Epidermal melanocyte (primary cell): ENCODE measurements around the gene PRKG1.
"Not testable (repeated sequence)": the region's sequence is repeated elsewhere in the genome, so short reads cannot be mapped to it uniquely, and the experiment has no call there.

ENCODE experiments used
- DNase-seq: peaks from one replicate; pipeline ENCODE4 v3.0.0; 2011; ENCODE audit warnings: low spot score; ENCODE audit not compliant: insufficient read length

Gene PRKG1

GRCh38 chr10:52194191-52194590 lies 1119.9 kb downstream of the PRKG1 start:
- no peak for DNase-seq

GRCh38 chr10:52194716-52195115 lies 1120.4 kb downstream of the PRKG1 start:
- no peak for DNase-seq

GRCh38 chr10:52197098-52197497 lies 1122.8 kb downstream of the PRKG1 start:
- DNase-seq = no peak

DNA sequence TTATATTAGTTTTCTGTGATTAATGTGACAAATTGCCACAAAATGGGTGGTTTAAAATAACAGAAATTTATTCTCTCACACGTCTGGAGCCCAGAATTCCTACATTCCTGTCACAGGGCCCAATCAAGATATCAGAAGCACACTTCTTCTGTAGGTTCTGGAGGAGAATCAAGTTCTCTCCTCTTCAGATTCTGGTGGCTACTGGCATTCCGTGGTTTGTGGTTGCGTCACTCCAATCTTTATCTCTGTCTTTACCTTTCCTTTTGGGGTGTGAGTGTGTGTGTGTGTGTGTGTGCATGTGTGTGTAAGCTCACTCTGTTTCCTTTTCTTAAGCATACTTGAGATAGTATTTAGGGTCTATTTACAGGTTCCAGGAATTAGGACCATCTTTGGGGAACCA lies 1124.3 kb downstream of the PRKG1 start:
- DNase-seq = no peak

DNA sequence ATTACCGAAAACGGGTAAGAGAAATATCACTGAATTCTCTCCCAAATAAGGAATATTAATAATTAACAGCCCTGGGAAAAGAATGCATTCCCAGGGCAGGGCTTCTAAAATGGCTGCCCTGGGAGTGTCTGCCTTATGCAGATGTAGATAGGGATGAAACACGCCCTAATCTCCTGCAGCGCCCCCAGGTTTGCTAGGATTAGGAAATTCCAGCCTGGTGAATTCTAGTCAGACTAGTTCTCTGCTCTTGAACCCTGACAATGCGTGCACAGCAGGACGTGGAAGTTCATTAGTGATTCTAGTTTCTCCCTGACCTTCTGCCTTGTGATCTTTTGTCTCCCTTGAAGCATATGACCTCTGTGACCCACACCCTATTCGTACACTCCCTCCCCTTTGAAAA lies 1130.6 kb downstream of the PRKG1 start:
- DNase-seq = not testable (repeated sequence)

DNA sequence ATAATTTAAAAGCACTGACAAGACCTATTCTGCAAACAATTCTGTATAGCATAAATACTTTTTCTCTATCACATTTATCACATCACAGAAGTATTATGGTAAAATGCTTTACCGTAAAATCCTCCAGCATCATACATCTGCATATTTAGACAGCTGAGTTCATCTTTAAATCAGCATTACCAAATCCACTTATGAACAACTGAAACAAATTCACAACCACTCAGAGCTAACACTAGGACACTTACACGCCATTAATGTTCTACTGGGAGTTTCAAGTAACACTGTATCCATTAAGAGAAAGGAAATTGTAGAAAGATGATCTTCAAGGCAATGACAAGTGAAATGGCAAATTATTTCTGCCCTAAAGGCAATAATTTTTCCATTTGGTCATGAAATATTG lies 1134.1 kb downstream of the PRKG1 start:
- no peak for DNase-seq

DNA sequence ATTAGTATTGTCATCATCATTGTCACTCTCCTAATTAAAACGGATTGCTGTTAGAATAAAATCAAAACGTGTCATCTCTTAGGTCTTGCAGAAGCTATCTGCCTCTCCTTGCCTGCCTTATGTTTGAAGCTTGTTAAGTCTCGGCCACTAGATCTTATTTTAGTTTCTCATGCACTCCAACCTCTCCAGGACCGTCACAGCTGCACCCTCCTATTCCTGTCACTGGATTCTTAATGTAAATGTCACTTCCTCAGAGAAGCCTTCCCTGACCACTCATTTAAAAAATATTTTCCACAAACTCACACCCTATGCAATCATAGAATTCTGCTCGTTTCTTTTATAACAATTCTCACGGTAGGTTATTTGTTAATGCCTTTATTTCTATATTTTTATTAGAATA lies 1135.9 kb downstream of the PRKG1 start:
- DNase-seq = no peak

GRCh38 chr10:52212062-52212461 lies 1137.8 kb downstream of the PRKG1 start:
- no peak for DNase-seq

- no peak for DNase-seq
These were observed 1138.5 kb downstream of the PRKG1 start for GRCh38 chr10:52212802-52213201.

GRCh38 chr10:52213321-52213752 lies 1139.0 kb downstream of the PRKG1 start:
- DNase-seq = no peak

DNA sequence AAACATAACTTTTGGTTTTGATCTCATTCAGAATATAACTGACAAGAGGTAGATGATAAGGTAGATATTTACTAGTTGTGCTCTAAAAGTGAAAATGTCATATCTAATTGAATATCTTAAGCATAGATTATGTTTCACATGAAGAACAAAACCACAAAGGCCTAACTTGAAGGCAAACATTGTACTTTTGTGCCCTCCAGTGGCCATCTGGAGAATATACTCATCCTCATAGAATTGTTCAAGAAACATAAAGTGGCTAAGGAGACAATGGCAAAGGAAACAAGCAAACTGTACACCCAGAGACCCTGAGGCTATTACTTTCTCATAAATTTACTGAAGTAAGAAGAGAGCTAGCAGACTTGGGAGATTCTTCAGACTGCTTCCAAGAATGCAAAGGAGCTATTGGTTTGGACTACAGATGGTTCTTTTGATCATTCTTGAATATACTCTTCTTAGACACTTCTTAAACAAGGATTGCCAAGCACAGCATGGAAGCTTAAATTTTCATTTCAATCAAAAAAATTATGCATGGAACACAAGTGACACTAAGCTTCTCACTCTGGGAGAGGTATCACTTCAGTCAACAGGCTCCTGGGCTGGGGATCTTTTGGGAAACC lies 1141.6 kb downstream of the PRKG1 start:
- peak; percentile 49 for DNase-seq

DNA sequence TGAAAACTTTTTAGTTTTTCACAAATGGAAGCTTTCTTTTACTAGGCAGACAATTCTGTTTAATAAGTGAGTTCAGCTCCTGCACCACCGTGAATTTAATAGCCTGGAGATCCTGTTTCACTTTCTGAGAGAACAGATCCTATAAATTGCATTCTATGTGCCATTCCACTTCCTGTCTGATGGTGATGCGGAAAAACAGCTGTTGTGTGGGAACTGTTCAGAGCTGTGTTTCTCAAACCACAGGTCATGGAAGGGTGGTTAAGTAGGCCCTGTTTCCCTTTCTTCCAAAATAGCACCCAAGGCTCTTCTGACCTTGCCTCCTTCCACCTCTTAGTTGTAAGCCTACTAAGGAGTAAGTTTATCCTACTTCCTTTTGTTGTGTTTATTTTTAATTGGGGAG lies 1142.6 kb downstream of the PRKG1 start:
- DNase-seq = peak; percentile 44

DNA sequence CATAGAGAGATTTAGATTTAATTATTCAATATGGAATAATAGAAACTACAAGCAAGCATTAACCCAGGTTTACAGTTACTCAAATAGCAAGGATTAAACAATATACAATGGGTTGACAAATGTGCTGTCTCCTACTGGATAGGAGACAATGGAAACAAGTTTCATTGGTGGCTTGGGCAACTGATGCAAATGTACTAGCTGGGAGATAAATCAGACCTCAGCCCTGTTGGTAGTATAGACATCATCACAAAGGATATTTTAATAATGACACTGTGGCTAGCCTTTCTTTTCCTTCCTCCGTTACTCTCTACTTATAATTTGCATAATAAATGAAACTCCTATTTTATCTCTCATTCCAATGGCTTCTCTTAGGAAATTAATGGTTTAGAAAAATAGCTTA lies 1143.2 kb downstream of the PRKG1 start:
- no peak for DNase-seq

DNA sequence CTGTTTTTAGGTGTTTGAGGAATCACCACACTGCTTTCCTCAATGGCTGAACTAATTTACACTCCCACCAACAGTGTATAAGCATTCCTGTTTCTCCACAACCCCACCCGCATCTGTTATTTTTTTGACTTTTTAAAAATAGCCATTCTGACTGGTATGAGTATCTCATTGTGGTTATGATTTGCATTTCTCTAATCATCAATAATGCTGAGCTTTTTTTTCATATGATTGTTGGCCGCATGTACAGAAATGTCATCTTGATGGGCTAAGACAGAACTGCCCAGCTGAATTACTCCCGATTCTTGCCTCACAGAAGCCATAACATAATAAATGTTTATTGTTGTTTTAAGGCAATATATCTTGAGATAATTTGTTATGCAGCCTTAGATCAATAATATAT lies 1146.7 kb downstream of the PRKG1 start:
- no peak for DNase-seq

GRCh38 chr10:52221923-52222322 lies 1147.6 kb downstream of the PRKG1 start:
- DNase-seq = no peak

GRCh38 chr10:52226197-52226847 lies 1152.0 kb downstream of the PRKG1 start:
- DNase-seq = no peak

DNA sequence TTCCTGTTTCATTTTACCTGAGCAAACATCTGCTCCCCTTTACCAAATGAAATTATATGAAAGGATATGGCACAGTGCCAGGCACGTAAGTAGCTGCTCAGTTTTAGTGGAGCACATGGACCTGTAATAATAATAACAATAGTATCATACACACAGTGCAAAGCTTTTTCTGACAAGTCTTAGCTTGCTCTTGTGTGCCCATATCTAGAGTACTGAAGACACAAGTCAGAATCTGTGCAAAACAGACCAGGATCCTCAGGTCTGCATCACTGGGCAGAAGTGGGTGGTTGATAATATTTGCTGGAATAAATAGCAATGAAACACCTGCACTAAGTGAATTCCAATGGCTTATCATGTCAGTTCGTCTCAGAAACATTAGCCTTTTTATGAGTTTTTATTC lies 1154.3 kb downstream of the PRKG1 start:
- DNase-seq = no peak

- no peak for DNase-seq
These were observed 1155.1 kb downstream of the PRKG1 start for GRCh38 chr10:52229291-52229931.

GRCh38 chr10:52232561-52233350 lies 1158.5 kb downstream of the PRKG1 start:
- no peak for DNase-seq

DNA sequence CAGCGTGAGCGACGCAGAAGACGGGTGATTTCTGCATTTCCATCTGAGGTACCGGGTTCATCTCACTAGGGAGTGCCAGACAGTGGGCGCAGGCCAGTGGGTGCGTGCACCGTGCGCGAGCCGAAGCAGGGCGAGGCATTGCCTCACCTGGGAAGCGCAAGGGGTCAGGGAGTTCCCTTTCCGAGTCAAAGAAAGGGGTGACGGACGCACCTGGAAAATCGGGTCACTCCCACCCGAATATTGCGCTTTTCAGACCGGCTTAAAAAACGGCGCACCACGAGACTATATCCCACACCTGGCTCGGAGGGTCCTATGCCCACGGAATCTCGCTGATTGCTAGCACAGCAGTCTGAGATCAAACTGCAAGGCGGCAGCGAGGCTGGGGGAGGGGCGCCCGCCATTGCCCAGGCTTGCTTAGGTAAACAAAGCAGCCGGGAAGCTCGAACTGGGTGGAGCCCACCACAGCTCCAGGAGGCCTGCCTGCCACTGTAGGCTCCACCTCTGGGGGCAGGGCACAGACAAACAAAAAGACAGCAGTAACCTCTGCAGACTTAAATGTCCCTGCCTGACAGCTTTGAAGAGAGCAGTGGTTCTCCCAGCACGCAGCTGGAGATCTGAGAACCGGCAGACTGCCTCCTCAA lies 1159.2 kb downstream of the PRKG1 start:
- DNase-seq = not testable (repeated sequence)

- DNase-seq = no peak
These were observed 1165.5 kb downstream of the PRKG1 start for GRCh38 chr10:52239771-52240170.

DNA sequence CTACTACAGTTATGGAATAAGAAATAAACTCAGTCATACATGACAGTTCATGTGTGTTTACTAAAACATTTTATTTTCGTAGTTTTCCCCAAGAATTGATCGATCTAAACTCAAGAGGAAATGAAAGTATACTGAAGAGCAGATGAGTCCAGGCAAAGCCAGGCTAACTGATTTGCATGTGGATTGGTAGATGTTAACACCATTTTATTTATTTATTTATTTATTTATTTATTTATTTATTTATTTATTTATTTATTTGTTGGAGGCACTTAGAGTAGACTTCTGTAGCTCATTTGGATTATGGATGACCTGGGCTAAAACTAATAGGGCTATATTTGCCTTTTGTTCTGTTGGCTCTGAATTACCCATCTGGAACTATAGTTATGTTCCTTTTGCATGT lies 1171.3 kb downstream of the PRKG1 start:
- DNase-seq = no peak
